Measurements from ENCODE around the gene CYB5R4.
"Not testable (repeated sequence)": the region's sequence is repeated elsewhere in the genome, so short reads cannot be mapped to it uniquely, and the experiment has no call there.

Gene CYB5R4

GRCh38 chr6:83889621-83890020 lies 30.1 kb downstream of the CYB5R4 start:
- H3K4me1 ChIP-seq: peaks cover 3% of the 10 kb centered on the region
- H3K9me3 ChIP-seq (ENCODE audit: control insufficient read depth, low read length): no peaks in the 10 kb centered on the region
- H2AFZ ChIP-seq: no peak overlapping the region
- H3K27me3 ChIP-seq (ENCODE audit: control insufficient read depth, insufficient read depth, low read length): no peaks in the 10 kb centered on the region
- H3K4me2 ChIP-seq (ENCODE audit: low read length): no peak overlapping the region
- TF ChIP-seq, protein P1, sequence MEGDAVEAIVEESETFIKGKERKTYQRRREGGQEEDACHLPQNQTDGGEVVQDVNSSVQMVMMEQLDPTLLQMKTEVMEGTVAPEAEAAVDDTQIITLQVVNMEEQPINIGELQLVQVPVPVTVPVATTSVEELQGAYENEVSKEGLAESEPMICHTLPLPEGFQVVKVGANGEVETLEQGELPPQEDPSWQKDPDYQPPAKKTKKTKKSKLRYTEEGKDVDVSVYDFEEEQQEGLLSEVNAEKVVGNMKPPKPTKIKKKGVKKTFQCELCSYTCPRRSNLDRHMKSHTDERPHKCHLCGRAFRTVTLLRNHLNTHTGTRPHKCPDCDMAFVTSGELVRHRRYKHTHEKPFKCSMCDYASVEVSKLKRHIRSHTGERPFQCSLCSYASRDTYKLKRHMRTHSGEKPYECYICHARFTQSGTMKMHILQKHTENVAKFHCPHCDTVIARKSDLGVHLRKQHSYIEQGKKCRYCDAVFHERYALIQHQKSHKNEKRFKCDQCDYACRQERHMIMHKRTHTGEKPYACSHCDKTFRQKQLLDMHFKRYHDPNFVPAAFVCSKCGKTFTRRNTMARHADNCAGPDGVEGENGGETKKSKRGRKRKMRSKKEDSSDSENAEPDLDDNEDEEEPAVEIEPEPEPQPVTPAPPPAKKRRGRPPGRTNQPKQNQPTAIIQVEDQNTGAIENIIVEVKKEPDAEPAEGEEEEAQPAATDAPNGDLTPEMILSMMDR (IDR thresholded peaks at IDR 0.05): no peak
- no peaks in the 10 kb centered on the region for H3K36me3 ChIP-seq (ENCODE audit: control insufficient read depth, insufficient read depth, low read length)
- H3K4me3 ChIP-seq (ENCODE audit: low read depth, low read length): no peak overlapping the region
- peaks cover 19% of the 10 kb centered on the region for H3K79me2 ChIP-seq
- H3K9ac ChIP-seq: no peak overlapping the region
- no peak overlapping the region for H3K27ac ChIP-seq

- Histone ChIP-seq H3K9ac (no peak overlapping the region), H3K4me1 (peaks cover 3% of the 10 kb centered on the region)
- TF ChIP-seq, protein P1 (IDR thresholded peaks at IDR 0.05): no peak
Measured at GRCh38 chr6:83890520-83890919, 31.0 kb downstream of the CYB5R4 start.

GRCh38 chr6:83891586-83891985 lies 32.1 kb downstream of the CYB5R4 start:
- Histone ChIP-seq H2AFZ (no peak overlapping the region), H3K79me2 (peaks cover 14% of the 10 kb centered on the region), H3K9ac (no peak overlapping the region), H3K9me3 (ENCODE audit: control insufficient read depth, low read length) (no peaks in the 10 kb centered on the region), H3K36me3 (ENCODE audit: control insufficient read depth, insufficient read depth, low read length) (no peaks in the 10 kb centered on the region), H3K4me1 (peaks cover 3% of the 10 kb centered on the region), H3K27me3 (ENCODE audit: control insufficient read depth, insufficient read depth, low read length) (no peaks in the 10 kb centered on the region), H3K4me2 (ENCODE audit: low read length) (no peak overlapping the region), H3K27ac (no peak overlapping the region), H3K4me3 (ENCODE audit: low read depth, low read length) (no peak overlapping the region)
- TF ChIP-seq, protein P1 (IDR thresholded peaks at IDR 0.05): no peak

More at GRCh38 chr6:83890520-83890919, 31.0 kb downstream of the CYB5R4 start:
- H3K79me2 ChIP-seq: peaks cover 14% of the 10 kb centered on the region
- no peaks in the 10 kb centered on the region for H3K36me3 ChIP-seq (ENCODE audit: control insufficient read depth, insufficient read depth, low read length)
- H3K4me3 ChIP-seq (ENCODE audit: low read depth, low read length): no peak overlapping the region
- H3K27ac ChIP-seq: no peak overlapping the region
- no peaks in the 10 kb centered on the region for H3K9me3 ChIP-seq (ENCODE audit: control insufficient read depth, low read length)
- H2AFZ ChIP-seq: no peak overlapping the region
- no peak overlapping the region for H3K4me2 ChIP-seq (ENCODE audit: low read length)
- H3K27me3 ChIP-seq (ENCODE audit: control insufficient read depth, insufficient read depth, low read length): no peaks in the 10 kb centered on the region

DNA sequence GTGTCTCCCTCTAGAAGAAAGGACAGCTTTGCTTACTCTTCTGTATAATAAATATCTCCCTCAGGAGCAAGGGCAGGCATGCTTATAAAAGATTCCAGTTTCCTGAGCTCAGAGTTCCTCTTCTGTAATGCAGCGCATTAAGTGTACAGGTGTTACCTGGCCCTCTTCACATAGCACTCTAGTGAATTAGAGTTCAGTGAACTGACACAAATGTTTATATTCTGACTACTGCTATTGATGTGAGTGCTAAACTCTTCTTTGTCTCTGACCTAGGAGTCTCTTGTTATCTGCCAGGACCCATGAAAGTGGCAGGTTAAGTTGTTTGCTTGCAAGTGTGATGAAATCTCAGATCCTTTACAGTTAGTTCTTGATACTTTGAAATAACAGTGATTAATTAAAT lies 33.5 kb downstream of the CYB5R4 start:
- H3K79me2 ChIP-seq: peaks cover 20% of the 10 kb centered on the region
- H3K4me1 ChIP-seq: peaks cover 3% of the 10 kb centered on the region
- no peak overlapping the region for H3K4me3 ChIP-seq (ENCODE audit: low read depth, low read length)
- H2AFZ ChIP-seq: no peak overlapping the region
- no peak overlapping the region for H3K9ac ChIP-seq
- H3K4me2 ChIP-seq (ENCODE audit: low read length): no peak overlapping the region
- H3K9me3 ChIP-seq (ENCODE audit: control insufficient read depth, low read length): no peaks in the 10 kb centered on the region
- TF ChIP-seq, protein P1 (IDR thresholded peaks at IDR 0.05): no peak
- H3K36me3 ChIP-seq (ENCODE audit: control insufficient read depth, insufficient read depth, low read length): no peaks in the 10 kb centered on the region
- no peak overlapping the region for H3K27ac ChIP-seq
- H3K27me3 ChIP-seq (ENCODE audit: control insufficient read depth, insufficient read depth, low read length): no peaks in the 10 kb centered on the region

DNA sequence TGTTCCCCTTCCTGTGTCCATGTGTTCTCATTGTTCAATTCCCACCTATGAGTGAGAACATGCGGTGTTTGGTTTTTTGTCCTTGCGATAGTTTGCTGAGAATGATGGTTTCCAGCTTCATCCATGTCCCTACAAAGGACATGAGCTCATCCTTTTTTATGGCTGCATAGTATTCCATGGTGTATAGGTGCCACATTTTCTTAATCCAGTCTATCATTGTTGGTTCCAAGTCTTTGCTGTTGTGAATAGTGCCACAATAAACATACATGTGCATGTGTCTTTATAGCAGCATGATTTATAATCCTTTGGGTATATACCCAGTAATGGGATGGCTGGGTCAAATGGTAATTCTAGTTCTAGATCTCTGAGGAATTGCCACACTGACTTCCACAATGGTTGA lies 37.6 kb downstream of the CYB5R4 start:
- peaks cover 21% of the 10 kb centered on the region for H3K79me2 ChIP-seq
- H3K4me1 ChIP-seq; H2AFZ ChIP-seq; H3K27me3 ChIP-seq (ENCODE audit: control insufficient read depth, insufficient read depth, low read length); H3K9me3 ChIP-seq (ENCODE audit: control insufficient read depth, low read length); H3K27ac ChIP-seq; H3K4me2 ChIP-seq (ENCODE audit: low read length); H3K4me3 ChIP-seq (ENCODE audit: low read depth, low read length); H3K9ac ChIP-seq; H3K36me3 ChIP-seq (ENCODE audit: control insufficient read depth, insufficient read depth, low read length): not testable (repeated sequence)
